Cerebellar nuclear complex (tissue), 1 donor: ENCODE results near the gene FGB.

Experiments used
- DNase-seq, 2 experiments: peaks; one replicate each; lab custom pipeline; 2025; lab: John Stamatoyannopoulos, UW

FGB gene

GRCh38 chr4:154562697-154563254 is at the start of gene FGB:
Gene FGB (plus strand): TSS chr4:154563011. CDS start chr4:154563019, 8 bp downstream.
- DNase-seq: no peak

DNA sequence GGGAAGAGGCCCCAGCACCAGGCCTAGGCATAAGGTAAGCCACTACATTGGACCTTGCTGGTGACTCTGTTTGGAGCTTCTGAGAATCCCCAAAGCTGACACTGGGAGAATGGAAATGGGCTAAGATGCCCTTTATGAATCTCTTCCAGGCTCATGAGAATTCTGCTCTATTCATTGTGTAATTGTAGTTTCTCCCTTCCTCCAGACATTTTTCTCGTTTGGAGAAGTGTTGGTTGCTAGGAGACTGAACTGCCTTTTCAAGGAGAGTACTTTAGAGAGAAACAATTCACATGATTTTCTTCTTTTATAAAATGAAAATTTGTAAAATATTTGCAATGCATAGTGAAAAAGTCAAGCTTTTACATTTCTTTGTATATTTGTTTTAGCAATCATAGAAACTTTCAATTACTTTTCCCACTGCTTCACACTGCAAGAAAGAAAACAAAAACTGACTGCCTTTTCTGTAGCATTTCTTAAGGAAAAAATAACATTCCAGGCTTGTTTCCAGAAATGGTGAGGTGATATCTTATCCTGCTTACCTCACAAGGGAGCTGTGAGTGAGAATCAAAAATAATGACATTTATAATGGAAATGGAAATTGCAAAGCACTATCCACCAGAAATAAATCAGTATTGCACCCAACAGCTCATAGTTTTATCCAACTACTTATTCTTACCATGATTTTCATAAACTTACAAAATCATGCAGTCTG is 46.3 kb upstream of the FGB start:
- no peak for DNase-seq

DNA sequence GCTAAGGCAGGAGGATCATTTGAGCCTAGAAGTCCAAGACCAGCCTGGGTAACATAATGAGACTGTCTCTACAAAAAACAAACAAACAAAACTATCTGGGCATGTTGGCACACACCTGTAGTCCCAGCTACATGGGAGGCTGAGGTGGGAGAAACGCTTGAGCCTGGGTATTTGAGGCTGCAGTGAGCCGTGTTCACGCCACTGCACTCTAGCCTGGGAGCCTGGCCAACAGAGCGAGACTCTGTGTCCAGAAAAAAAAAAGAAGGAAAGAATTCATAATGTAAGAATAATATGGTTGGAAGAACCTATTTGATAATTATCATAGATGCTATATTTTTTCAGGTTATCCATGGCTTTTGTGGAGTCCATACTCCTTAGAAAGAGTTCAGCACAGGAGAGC is 45.2 kb upstream of the FGB start:
- no peak for DNase-seq

GRCh38 chr4:154519214-154519613 is 43.6 kb upstream of the FGB start:
- DNase-seq: no peak

- no peak for DNase-seq
Observed at GRCh38 chr4:154521607-154522006, 41.2 kb upstream of the FGB start.

DNA sequence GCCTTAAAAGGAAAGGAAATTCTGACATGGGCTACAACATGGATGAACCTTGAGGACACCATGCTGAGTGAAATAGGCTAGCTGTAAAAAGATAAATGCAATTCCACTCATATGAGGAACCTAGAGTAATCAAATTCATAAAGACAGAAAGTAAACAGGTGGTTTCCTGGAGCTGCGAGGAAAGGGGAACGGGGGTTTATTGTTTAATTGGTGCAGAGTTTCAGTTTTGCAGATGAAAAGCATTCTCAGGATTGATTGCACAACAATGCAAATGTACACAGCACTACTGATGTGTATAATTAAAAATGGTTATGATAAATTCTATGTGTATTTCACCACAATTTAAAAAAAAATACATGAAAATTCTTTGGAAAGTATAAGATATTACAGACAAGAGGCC is 36.7 kb upstream of the FGB start:
- no peak for DNase-seq

DNA sequence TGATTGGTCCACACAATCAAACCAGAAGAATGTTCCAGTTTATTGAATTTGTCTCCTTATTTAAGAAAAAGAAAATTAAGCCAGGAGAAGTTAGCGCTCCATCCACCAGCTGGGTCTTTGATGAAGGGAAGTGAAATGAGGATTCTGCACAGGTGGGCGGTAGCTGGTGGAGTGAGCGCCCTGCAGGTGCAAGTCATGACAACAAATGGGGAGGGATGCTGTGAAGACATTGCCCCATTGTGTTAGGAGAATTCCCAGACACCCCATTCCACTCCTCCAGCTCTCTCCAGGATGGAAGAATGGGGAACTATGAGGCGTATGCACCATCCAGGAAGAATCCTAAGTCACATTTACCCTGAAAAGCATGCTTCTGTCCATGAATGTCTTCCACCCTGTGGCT is 35.5 kb upstream of the FGB start:
- DNase-seq: no peak

- no peak for DNase-seq
Observed at GRCh38 chr4:154528869-154529268, 33.9 kb upstream of the FGB start.

GRCh38 chr4:154529728-154530519 is 32.9 kb upstream of the FGB start:
- DNase-seq: no peak

DNA sequence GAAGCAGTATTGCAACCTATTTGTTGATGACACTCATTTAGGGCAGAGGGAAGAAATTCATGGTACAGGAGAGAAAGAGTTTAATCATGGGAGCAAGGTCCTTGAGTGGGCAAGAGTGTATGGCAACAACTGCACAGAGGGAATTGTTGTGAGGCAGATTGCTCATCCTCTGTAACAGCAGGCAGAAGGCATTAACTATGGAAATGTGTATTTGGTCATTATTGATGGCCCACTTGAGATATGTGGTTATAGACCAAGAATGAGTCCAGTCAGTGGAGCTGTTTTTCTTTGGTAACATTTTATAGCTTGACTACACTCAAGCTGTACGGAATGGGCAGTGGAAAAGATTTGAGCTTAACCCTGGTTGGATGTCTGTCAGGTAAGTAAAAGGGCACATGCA is 28.5 kb upstream of the FGB start:
- no peak for DNase-seq

- no peak for DNase-seq
Observed at GRCh38 chr4:154542271-154542879, 20.4 kb upstream of the FGB start.

- DNase-seq: no peak
Observed at GRCh38 chr4:154545689-154546088, 17.1 kb upstream of the FGB start.

DNA sequence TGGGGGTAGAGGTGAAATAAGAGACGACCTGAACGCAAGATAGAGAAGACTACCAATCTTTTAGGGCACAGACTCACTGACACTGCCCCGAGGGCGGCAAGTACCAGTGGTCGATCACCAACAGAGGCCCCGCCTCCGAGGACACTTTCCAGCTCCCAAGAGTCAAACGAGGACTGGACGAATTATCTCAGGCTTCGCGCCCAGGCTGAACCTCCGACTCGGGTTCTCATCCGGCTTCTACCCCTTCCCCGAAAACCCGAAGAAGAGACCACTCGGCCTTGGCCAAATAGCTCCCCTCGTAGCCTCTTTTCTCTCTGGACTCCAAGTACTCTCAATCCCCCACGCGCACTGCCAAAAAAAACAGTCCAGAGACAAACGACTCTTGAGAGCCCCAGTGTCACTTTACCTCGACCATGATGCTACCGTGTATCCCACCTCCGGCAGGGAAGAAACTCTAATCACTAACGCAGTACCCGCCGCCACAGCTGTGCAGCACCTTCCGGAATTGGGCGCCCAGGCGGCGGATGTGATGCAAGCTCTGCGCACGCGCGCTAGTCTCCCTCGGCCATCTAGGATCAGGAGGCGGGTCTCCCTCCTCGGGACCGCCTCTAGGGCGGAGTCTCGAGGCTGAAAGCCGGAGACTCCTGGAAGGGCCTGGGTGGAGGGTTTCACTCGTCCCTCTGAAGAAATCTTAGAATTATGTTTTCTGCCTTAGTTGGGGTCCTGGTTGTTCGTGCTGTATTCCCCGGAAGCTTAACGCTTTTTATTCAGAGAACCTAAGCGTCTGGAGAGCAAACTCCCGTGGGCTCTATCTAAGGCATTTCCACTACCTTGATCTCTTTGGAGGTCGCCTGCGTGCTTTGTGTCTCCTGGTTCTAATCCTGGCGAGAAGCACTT is 12.7 kb upstream of the FGB start, which contains the start of gene PLRG1:
Gene PLRG1, minus strand, starts transcription at position 507 of the 897 bp plus-strand sequence. Its CDS starts 92 bp downstream, at position 415.
- DNase-seq: peak; percentile 55 to 81

- DNase-seq: peak; percentile 4 to 43
Observed at GRCh38 chr4:154551872-154552686, 10.7 kb upstream of the FGB start.

- DNase-seq: no peak
Observed at GRCh38 chr4:154559141-154559493, 3.7 kb upstream of the FGB start.

GRCh38 chr4:154559494-154560418 is 3.1 kb upstream of the FGB start:
- no peak for DNase-seq

DNA sequence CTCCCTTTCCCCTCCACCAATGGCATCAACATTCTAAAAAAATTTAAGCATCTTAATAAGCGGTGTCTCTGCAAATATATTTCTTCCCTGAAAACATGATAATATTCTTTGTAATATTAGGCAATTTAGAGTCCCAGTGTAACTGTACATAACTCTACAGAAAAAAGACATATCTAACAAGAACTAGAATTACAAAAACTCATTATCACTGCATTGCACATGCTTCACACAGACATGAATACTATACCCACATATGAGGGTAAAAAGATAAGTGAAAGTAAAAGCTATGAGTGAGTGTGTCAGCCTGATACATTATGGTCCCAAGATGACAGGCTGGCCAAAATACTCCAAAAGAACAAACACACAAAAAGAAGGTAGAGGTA is 2.4 kb upstream of the FGB start:
- no peak for DNase-seq

DNA sequence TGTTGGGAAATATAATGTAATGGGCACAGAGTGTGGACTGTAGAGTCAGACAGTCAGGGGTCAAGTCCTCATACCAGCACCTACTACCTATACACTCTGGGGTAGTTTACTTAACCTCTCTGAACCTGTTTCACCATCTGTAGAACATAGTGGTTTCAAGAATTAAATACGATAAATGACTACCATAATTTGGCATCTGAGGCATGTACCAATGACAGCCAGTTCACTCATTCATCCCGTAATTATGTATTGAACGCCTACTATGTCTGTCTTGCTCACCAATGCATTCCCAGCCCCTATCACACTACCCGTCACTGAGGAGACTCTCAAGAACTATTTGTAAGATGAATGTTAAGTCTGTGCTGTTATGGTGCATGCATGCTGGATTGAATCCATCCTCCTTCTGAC is 2.0 kb upstream of the FGB start:
- DNase-seq: no peak

DNA sequence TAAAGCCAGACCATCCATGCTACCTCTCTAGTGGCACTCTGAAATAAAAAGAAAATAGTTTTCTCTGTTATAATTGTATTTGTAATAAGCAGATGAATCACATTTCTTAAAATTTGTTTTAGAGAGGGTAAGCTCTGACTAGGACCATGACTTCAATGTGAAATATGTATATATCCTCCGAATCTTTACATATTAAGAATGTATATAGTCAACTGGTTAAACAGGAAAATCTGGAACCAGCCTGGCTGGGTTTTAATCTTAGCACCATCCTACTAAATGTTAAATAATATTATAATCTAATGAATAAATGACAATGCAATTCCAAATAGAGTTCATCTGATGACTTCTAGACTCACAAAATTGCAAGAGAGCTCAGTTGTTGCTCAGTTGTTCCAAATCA is 1.5 kb downstream of the FGB start:
- no peak for DNase-seq

GRCh38 chr4:154565704-154566103 is 2.9 kb downstream of the FGB start:
- DNase-seq: no peak
